CD4-positive, alpha-beta memory T cell (primary cell): ENCODE data around the gene BLOC1S4. TPM values are rescaled to one million over a fixed set of nuclear protein-coding genes. Genes with fewer than 3 reads are reported as not detected.
A peak's percentile ranks its signal among the peaks of the same experiment; 100 is the strongest.

Experiments used
- CTCF ChIA-PET: fragments of 350-600 bp; sonication (Branson Sonifier 250); formaldehyde crosslinking; loops from one replicate; lab custom pipeline; 2021; ENCODE audit warnings: inconsistent platforms; ENCODE audit not compliant: partially characterized antibody; lab: Charles Lee
- POLR2A ChIA-PET: fragments of 350-600 bp; sonication (Branson Sonifier 250); formaldehyde crosslinking; loops from one replicate; lab custom pipeline; 2021; ENCODE audit not compliant: partially characterized antibody; lab: Charles Lee
- DNase-seq, 5 donors: peaks; one replicate each; pipeline versions ENCODE4 v3.0.0 to v3.0.0-alpha.2; 2020 to 2022; ENCODE audit warnings: mixed read lengths in 1 of 5
- H3K27ac ChIP-seq: one replicate; pipeline ENCODE4 v1.7.0; 2013; ENCODE audit warnings: low read depth, low read length
- H3K27me3 ChIP-seq: 2 replicates; pipeline ENCODE4 v1.7.0; 2013; ENCODE audit warnings: mild to moderate bottlenecking, low read length, moderate library complexity; ENCODE audit not compliant: insufficient read depth
- H3K36me3 ChIP-seq: 2 replicates; pipeline ENCODE4 v1.7.0; 2013; ENCODE audit warnings: mild to moderate bottlenecking, low read length, moderate library complexity; ENCODE audit not compliant: insufficient read depth
- H3K4me1 ChIP-seq: 2 replicates; pipeline ENCODE4 v1.7.0; 2013; ENCODE audit warnings: mild to moderate bottlenecking, low read length, moderate library complexity; ENCODE audit not compliant: insufficient read depth
- H3K4me3 ChIP-seq, 2 donors: one replicate each; pipeline ENCODE4 v1.7.0; 2013; ENCODE audit warnings: low read length in 2 of 2, mild to moderate bottlenecking in 1 of 2
- H3K9me3 ChIP-seq, 2 donors: one replicate each; pipeline ENCODE4 v1.7.0; 2013; ENCODE audit warnings: low read length in 2 of 2, control low read depth in 1 of 2; ENCODE audit not compliant: control insufficient read depth in 1 of 2
- H3K27ac Mint-ChIP-seq, 7 donors: one replicate each; pipeline ENCODE4 v1.8.0; 2020 to 2021; ENCODE audit warnings: mixed read lengths in 7 of 7, mild to moderate bottlenecking in 6 of 7, inconsistent platforms in 3 of 7, moderate library complexity in 3 of 7
- H3K27me3 Mint-ChIP-seq, 2 donors: one replicate each; pipeline ENCODE4 v1.8.0; 2020 to 2021; ENCODE audit warnings: mixed read lengths in 2 of 2
- H3K36me3 Mint-ChIP-seq, 2 donors: one replicate each; pipeline ENCODE4 v1.8.0; 2020 to 2021; ENCODE audit warnings: mixed read lengths in 2 of 2, inconsistent platforms in 1 of 2, mild to moderate bottlenecking in 1 of 2
- H3K4me1 Mint-ChIP-seq, 4 donors: one replicate each; pipeline ENCODE4 v1.8.0; 2020 to 2021; ENCODE audit warnings: mixed read lengths in 4 of 4, mild to moderate bottlenecking in 1 of 4
- H3K4me3 Mint-ChIP-seq, 8 donors: one replicate each; pipeline ENCODE4 v1.8.0; 2020 to 2021; ENCODE audit warnings: mixed read lengths in 8 of 8, mild to moderate bottlenecking in 7 of 8, moderate library complexity in 6 of 8, inconsistent platforms in 3 of 8
- H3K9me3 Mint-ChIP-seq, 8 donors: one replicate each; pipeline ENCODE4 v1.8.0; 2020 to 2021; ENCODE audit warnings: mixed read lengths in 8 of 8, mild to moderate bottlenecking in 5 of 8, inconsistent platforms in 3 of 8, moderate library complexity in 1 of 8
- intact Hi-C: fragments of 100-400 bp; cut with micrococcal nuclease; formaldehyde crosslinking; loops from one replicate; pipeline ENCODE4 v1.15.1; 2023
- polyA plus RNA-seq, 2 donors: library from polyadenylated mRNA; unstranded; fragments of 300-500 nt; fragmentation: Illumina TruSeq; gene quantifications; one replicate each; pipeline ENCODE4 v1.2.3, GENCODE V29; 2021
- total RNA-seq, 2 experiments: library from RNA; stranded (reverse); gene quantifications; one replicate each; pipeline ENCODE4 v1.2.3, GENCODE V29; 2021

BLOC1S4 gene
- total and polyA plus RNA-seq, 4 experiments from 2014 or later, result 35.3 to 76.2 (median 55.2) TPM

DNA sequence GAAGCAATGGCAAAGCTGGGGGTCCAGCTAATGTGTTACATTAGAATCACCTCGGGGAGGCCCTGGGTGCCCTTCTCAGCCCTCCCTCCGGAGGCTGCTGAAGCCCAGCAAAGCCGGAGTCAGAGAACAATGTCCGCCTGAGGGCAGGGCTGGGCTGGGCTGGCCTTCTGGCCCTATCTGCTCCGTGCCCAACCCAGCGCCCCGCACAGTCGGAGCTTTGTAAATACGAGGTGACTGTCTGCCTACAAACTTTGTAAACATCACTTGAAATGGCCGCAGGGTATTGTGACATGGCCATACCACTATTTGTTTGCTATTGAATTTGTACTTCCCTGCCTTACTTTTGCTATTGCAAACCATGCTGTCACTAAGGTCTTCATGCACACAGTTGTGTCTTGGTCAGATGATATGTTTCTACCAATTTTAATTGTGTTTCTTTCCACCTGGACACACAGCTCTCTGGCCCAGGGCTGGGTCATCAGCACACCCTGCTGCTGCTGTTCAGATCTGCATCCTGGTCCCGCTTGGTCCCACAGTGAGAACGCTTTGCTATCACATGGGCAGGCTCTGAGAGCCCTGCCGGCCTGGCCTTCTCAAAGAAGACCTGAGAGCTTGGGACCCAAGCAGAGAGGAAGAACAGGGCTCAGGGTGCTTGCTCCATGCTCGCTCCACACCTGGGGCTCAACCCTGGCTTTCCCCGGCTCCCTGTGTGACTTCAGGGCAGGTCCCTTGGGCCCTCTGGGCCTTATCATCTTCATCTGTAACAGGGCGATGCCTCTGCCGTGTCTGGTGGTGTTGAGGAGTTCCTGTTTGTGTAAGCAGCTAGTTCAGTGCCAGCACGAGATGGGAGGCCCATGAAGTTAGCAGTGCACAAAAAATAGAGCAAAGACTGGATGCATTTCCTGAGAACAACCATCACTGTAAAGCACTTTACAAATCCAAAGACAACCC, 20.0 kb upstream of the BLOC1S4 start:
- peak overlapping the region; percentile 89 to 96 (median 92) for H3K27ac Mint-ChIP-seq
- H3K36me3 Mint-ChIP-seq, result peaks cover 3 to 14% of the 10 kb centered on the region in 2 donors
- Histone ChIP-seq H3K27ac (peak overlapping the region; percentile 81), H3K4me1 (peaks cover 98% of the 10 kb centered on the region), H3K4me3 (no peak overlapping the region), H3K27me3 (no peaks in the 10 kb centered on the region), H3K9me3 (no peaks in the 10 kb centered on the region), H3K36me3 (no peaks in the 10 kb centered on the region)
- no peaks in the 10 kb centered on the region for H3K9me3 Mint-ChIP-seq
- H3K27me3 Mint-ChIP-seq, result no peaks in the 10 kb centered on the region
- intact Hi-C loops, result loop anchor here (1.0 kb wide), 3 partner anchors 13 to 56 kb away; partner anchors contain the start of genes MRFAP1 and MRFAP1L1
- ChIA-PET CTCF (interaction anchor here (0.7 to 3.4 kb wide), 11 partner anchors 11 to 278 kb away, joined by 3 to 79 read pairs (median 6); partner anchors contain the start of genes BLOC1S4 and MRFAP1L1), POLR2A (interaction anchor here (0.5 to 34.5 kb wide), 17 partner anchors 9 to 1273 kb away, joined by 3 to 1401 read pairs (median 4); partner anchors contain the start of genes BLOC1S4, MAN2B2, MRFAP1 and MRFAP1L1)
- H3K4me1 Mint-ChIP-seq, result peaks cover 59 to 92% (median 78%) of the 10 kb centered on the region in 4 donors
- H3K4me3 Mint-ChIP-seq, result peak overlapping the region; percentile 33 to 85 (median 71)
- DNase-seq, result peak; percentile 78 to 89 (median 81)

GRCh38 chr4:6696611-6697010, 19.4 kb upstream of the BLOC1S4 start:
- Mint-ChIP-seq H3K4me1 (peaks cover 59 to 87% (median 74%) of the 10 kb centered on the region in 4 donors), H3K27me3 (no peaks in the 10 kb centered on the region), H3K4me3 (peak overlapping the region; percentile 33 to 85 (median 69)), H3K36me3 (peaks cover 3 to 14% of the 10 kb centered on the region in 2 donors), H3K27ac (peak overlapping the region; percentile 89 to 96 (median 92)), H3K9me3 (no peaks in the 10 kb centered on the region)
- CTCF ChIA-PET, result interaction anchor here (0.7 to 3.4 kb wide), 8 partner anchors 11 to 177 kb away, joined by 4 to 79 read pairs (median 10); partner anchors contain the start of genes BLOC1S4 and MRFAP1L1
- H3K36me3 ChIP-seq, result no peaks in the 10 kb centered on the region
- no peaks in the 10 kb centered on the region for H3K9me3 ChIP-seq
- H3K27ac ChIP-seq, result peak overlapping the region; percentile 81
- POLR2A ChIA-PET, result interaction anchor here (0.8 to 34.5 kb wide), 15 partner anchors 9 to 372 kb away, joined by 3 to 1401 read pairs (median 4); partner anchors contain the start of genes BLOC1S4, MAN2B2, MRFAP1 and MRFAP1L1
- H3K4me1 ChIP-seq, result peaks cover 92% of the 10 kb centered on the region
- DNase-seq, result no peak
- intact Hi-C loops, result loop anchor here (1.0 kb wide), 3 partner anchors 13 to 56 kb away; partner anchors contain the start of genes MRFAP1 and MRFAP1L1
- no peak overlapping the region for H3K4me3 ChIP-seq
- no peaks in the 10 kb centered on the region for H3K27me3 ChIP-seq

DNA sequence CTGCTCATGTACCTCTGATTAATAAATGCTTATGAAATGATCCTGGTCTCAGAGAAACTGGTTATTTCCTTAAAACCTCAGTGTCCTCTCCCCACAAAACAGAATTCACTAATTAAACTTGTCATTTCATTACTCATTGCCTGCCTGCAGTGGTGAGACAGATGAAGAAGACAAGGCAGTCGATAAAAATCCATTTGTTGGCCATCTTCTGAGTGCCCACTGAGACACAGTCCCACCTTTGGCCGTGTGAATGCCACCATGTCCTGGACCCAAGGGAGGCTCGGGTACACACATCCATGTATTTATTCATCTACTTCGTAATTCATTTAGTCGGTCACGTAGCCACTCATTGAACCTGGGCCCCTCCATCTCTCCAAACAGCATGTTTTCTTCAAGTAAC, 18.8 kb upstream of the BLOC1S4 start:
- Mint-ChIP-seq H3K4me3 (peak overlapping the region in 6 of 8 donors; percentile 28 to 85 (median 58)), H3K4me1 (peaks cover 59 to 89% (median 72%) of the 10 kb centered on the region in 4 donors), H3K9me3 (no peaks in the 10 kb centered on the region), H3K27me3 (no peaks in the 10 kb centered on the region), H3K27ac (peak overlapping the region; percentile 89 to 96 (median 92)), H3K36me3 (peaks cover 3 to 14% of the 10 kb centered on the region in 2 donors)
- H3K36me3 ChIP-seq, result no peaks in the 10 kb centered on the region
- no peaks in the 10 kb centered on the region for H3K27me3 ChIP-seq
- no peak for DNase-seq
- intact Hi-C loops, result no loop called here
- ChIA-PET POLR2A (interaction anchor here (0.9 to 34.5 kb wide), 9 partner anchors 10 to 346 kb away, joined by 3 to 1401 read pairs (median 11); partner anchors contain the start of genes BLOC1S4, MRFAP1, MRFAP1L1 and TADA2B), CTCF (interaction anchor here (1.2 to 3.4 kb wide), 5 partner anchors 11 to 176 kb away, joined by 6 to 79 read pairs (median 18); partner anchors contain the start of genes BLOC1S4 and MRFAP1L1)
- H3K9me3 ChIP-seq, result no peaks in the 10 kb centered on the region
- no peak overlapping the region for H3K4me3 ChIP-seq
- H3K4me1 ChIP-seq, result peaks cover 87% of the 10 kb centered on the region
- H3K27ac ChIP-seq, result peak overlapping the region; percentile 81

- H3K4me3 Mint-ChIP-seq, result peak overlapping the region in 7 of 8 donors; percentile 40 to 85 (median 72)
- no peaks in the 10 kb centered on the region for H3K9me3 Mint-ChIP-seq
- peaks cover 19 to 28% of the 10 kb centered on the region in 2 donors for H3K36me3 Mint-ChIP-seq
- intact Hi-C loops, result no loop called here
- ChIA-PET CTCF (interaction anchor here (1.0 to 12.1 kb wide), 7 partner anchors 10 to 175 kb away, joined by 4 to 189 read pairs (median 7); partner anchors contain the start of genes BLOC1S4 and MRFAP1L1), POLR2A (interaction anchor here (1.0 to 34.5 kb wide), 6 partner anchors 6 to 174 kb away, joined by 3 to 1401 read pairs (median 335); partner anchors contain the start of genes BLOC1S4, MRFAP1L1 and S100P)
- Histone ChIP-seq H3K27ac (peak overlapping the region; percentile 46), H3K36me3 (peaks cover 5% of the 10 kb centered on the region), H3K4me1 (peaks cover 73% of the 10 kb centered on the region), H3K4me3 (peak overlapping the region; percentile 15 to 29), H3K27me3 (no peaks in the 10 kb centered on the region), H3K9me3 (no peaks in the 10 kb centered on the region)
- H3K27me3 Mint-ChIP-seq, result no peaks in the 10 kb centered on the region
- H3K27ac Mint-ChIP-seq, result peak overlapping the region; percentile 89 to 97 (median 95)
- H3K4me1 Mint-ChIP-seq, result peaks cover 54 to 80% (median 66%) of the 10 kb centered on the region in 4 donors
- DNase-seq, result no peak
Observed at GRCh38 chr4:6699388-6699787, 16.6 kb upstream of the BLOC1S4 start.

DNA sequence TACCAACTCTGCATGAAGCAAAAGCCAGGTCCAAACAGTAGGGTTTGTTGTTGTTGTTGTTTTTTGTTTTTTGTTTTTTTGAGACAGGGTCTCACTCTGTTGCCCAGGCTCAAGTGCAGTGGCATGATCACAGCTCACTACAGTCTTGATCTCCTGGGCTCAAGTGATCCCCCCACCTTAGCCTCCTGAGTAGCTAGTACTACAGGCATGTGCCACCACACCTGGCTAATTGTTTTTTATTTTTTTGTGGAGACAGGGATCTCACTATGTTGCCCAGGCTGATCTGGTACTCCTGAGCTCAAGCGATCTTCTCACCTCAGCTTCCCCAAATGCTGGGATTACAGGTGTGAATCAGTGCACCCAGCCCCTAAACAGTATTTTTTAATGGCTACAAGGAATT, 16.1 kb upstream of the BLOC1S4 start:
- peak overlapping the region; percentile 46 for H3K27ac ChIP-seq
- Mint-ChIP-seq H3K4me3 (peak overlapping the region in 5 of 8 donors; percentile 40 to 85 (median 74)), H3K4me1 (peaks cover 55 to 80% (median 67%) of the 10 kb centered on the region in 4 donors), H3K36me3 (peaks cover 24 to 33% of the 10 kb centered on the region in 2 donors), H3K27me3 (no peaks in the 10 kb centered on the region), H3K9me3 (no peaks in the 10 kb centered on the region), H3K27ac (peak overlapping the region; percentile 89 to 97 (median 95))
- H3K36me3 ChIP-seq, result peaks cover 5% of the 10 kb centered on the region
- intact Hi-C loops, result no loop called here
- peaks cover 73% of the 10 kb centered on the region for H3K4me1 ChIP-seq
- H3K9me3 ChIP-seq, result no peaks in the 10 kb centered on the region
- H3K27me3 ChIP-seq, result no peaks in the 10 kb centered on the region
- H3K4me3 ChIP-seq, result peak overlapping the region in 1 of 2 donors; percentile 15
- CTCF ChIA-PET, result interaction anchor here (0.8 to 12.1 kb wide), 9 partner anchors 9 to 174 kb away, joined by 3 to 189 read pairs (median 7); partner anchors contain the start of genes BLOC1S4 and MRFAP1L1
- DNase-seq, result no peak
- POLR2A ChIA-PET, result interaction anchor here (0.7 to 34.5 kb wide), 6 partner anchors 6 to 173 kb away, joined by 3 to 1401 read pairs (median 334); partner anchors contain the start of genes BLOC1S4, MRFAP1L1 and S100P

- CTCF ChIA-PET, result interaction anchor here (0.9 to 12.1 kb wide), 8 partner anchors 8 to 192 kb away, joined by 4 to 189 read pairs (median 6); partner anchors contain the start of genes BLOC1S4 and MRFAP1L1
- no peak overlapping the region for H3K4me3 ChIP-seq
- H3K27me3 ChIP-seq, result no peaks in the 10 kb centered on the region
- intact Hi-C loops, result loop anchor here (1.0 kb wide), 1 partner anchor 27 kb away; a partner anchor contains a TSS
- Mint-ChIP-seq H3K9me3 (no peaks in the 10 kb centered on the region), H3K4me1 (peaks cover 56 to 80% (median 69%) of the 10 kb centered on the region in 4 donors), H3K36me3 (peaks cover 39 to 43% of the 10 kb centered on the region in 2 donors), H3K27ac (peak overlapping the region in 4 of 7 donors; percentile 19 to 84 (median 44)), H3K4me3 (no peak overlapping the region), H3K27me3 (no peaks in the 10 kb centered on the region)
- H3K36me3 ChIP-seq, result peaks cover 5% of the 10 kb centered on the region
- no peaks in the 10 kb centered on the region for H3K9me3 ChIP-seq
- DNase-seq, result peak in 3 of 5 donors; percentile 36 to 47 (median 40)
- POLR2A ChIA-PET, result interaction anchor here (0.7 to 34.5 kb wide), 4 partner anchors 8 to 37 kb away, joined by 4 to 1401 read pairs (median 353); partner anchors contain the start of genes BLOC1S4 and S100P
- no peak overlapping the region for H3K27ac ChIP-seq
- H3K4me1 ChIP-seq, result peaks cover 73% of the 10 kb centered on the region
Observed at GRCh38 chr4:6701371-6701770, 14.6 kb upstream of the BLOC1S4 start.
